Cardiac muscle cell (in vitro differentiated cells and primary cell): ENCODE data around the gene RASSF1. TPM values are rescaled to one million over a fixed set of nuclear protein-coding genes. Genes with fewer than 3 reads are reported as not detected.
A peak's percentile ranks its signal among the peaks of the same experiment; 100 is the strongest.

Source experiments
- DNase-seq, 2 donors: peaks; one replicate each; pipeline versions ENCODE4 v3.0.0 to v3.0.0-alpha.2; 2010 to 2017; ENCODE audit warnings: low read depth in 1 of 2, low spot score in 1 of 2
- H3K27ac ChIP-seq: fragments of 200-600 bp; sonication (generic); 2 replicates; pipeline ENCODE4 v1.5.1; 2016
- H3K27me3 ChIP-seq: fragments of 200-600 bp; sonication (generic); 2 replicates; pipeline ENCODE4 v1.6.0; 2016; ENCODE audit warnings: control low read depth
- H3K36me3 ChIP-seq: fragments of 200-600 bp; sonication (generic); 2 replicates; pipeline ENCODE4 v1.5.1; 2016; ENCODE audit warnings: control low read depth
- H3K4me1 ChIP-seq: fragments of 200-600 bp; sonication (generic); 2 replicates; pipeline ENCODE4 v1.8.1; 2017; ENCODE audit warnings: low read depth, mild to moderate bottlenecking, mixed run types
- H3K4me3 ChIP-seq: fragments of 200-600 bp; sonication (generic); 2 replicates; pipeline ENCODE4 v1.5.1; 2016; ENCODE audit warnings: mild to moderate bottlenecking
- H3K9me3 ChIP-seq: fragments of 200-600 bp; sonication (generic); 2 replicates; pipeline ENCODE4 v1.5.1; 2017; ENCODE audit warnings: low read depth, mild to moderate bottlenecking, control low read depth
- polyA plus RNA-seq: library from polyadenylated mRNA; unstranded; fragments of >200 nt; fragmentation: Nextera tagmentation; extraction: Ambion mirVana; gene quantifications from 2 replicates; pipeline ENCODE4 v1.2.1, GENCODE V29; 2016
- total RNA-seq: library from RNA; depleted of rRNA; stranded (reverse); fragments of >200 nt; gene quantifications from 2 replicates; pipeline ENCODE4 v1.2.3, GENCODE V29; 2016
- TF ChIP-seq, protein P1 (sequence below): IDR thresholded peaks from 2 replicates; pipeline ENCODE4 v1.5.1; 2012; ENCODE audit warnings: low read depth, mild to moderate bottlenecking, low read length

Gene RASSF1
- total and polyA plus RNA-seq, 2 experiments from 2014 or later: 23.1 to 23.8 TPM

DNA sequence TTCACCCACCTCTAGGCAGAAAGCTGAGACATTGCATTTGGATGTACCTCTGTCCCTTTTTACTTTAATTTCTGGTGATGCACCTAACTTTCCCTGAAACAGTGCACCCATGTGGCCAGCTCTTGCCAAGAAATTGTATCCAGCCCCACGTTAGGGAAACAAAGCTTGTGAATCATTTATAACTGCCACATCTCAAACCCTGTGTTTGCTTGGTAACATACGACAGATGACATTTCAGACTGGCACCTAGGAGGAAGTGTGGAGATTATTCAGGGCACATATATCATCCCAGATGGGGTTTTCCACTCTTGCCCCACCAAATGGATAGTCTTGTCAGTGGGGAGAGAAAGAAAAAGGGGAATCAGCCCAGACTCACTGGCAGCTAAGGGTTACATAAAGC lies 12.1 kb upstream of the RASSF1 start:
- TF ChIP-seq, protein P1, sequence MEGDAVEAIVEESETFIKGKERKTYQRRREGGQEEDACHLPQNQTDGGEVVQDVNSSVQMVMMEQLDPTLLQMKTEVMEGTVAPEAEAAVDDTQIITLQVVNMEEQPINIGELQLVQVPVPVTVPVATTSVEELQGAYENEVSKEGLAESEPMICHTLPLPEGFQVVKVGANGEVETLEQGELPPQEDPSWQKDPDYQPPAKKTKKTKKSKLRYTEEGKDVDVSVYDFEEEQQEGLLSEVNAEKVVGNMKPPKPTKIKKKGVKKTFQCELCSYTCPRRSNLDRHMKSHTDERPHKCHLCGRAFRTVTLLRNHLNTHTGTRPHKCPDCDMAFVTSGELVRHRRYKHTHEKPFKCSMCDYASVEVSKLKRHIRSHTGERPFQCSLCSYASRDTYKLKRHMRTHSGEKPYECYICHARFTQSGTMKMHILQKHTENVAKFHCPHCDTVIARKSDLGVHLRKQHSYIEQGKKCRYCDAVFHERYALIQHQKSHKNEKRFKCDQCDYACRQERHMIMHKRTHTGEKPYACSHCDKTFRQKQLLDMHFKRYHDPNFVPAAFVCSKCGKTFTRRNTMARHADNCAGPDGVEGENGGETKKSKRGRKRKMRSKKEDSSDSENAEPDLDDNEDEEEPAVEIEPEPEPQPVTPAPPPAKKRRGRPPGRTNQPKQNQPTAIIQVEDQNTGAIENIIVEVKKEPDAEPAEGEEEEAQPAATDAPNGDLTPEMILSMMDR: peak; percentile 15
- H3K4me1 ChIP-seq: peaks cover 20% of the 10 kb centered on the region
- no peaks in the 10 kb centered on the region for H3K9me3 ChIP-seq
- no peak for DNase-seq
- H3K27me3 ChIP-seq: no peaks in the 10 kb centered on the region
- no peak overlapping the region for H3K27ac ChIP-seq
- H3K36me3 ChIP-seq: peaks cover 10% of the 10 kb centered on the region
- no peak overlapping the region for H3K4me3 ChIP-seq

DNA sequence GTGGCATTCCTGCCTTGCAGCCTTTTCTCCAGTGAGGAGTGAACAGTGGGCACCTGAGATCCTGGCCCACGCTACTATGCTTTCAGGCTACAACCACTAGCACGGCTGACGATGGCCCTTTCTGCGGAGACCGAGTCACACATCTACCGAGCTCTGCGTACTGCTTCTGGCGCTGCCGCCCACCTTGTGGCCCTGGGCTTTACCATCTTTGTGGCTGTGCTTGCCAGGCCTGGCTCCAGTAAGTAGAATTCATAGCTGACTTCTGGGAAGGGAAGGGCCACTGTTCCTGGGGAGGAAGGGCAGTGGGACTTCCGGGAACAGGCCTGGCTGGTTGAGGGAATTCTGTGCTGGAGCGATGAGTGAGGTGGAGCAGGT lies 10.7 kb upstream of the RASSF1 start:
- no peak for DNase-seq
- H3K9me3 ChIP-seq: no peaks in the 10 kb centered on the region
- no peaks in the 10 kb centered on the region for H3K27me3 ChIP-seq
- TF ChIP-seq, protein P1: no peak
- H3K4me3 ChIP-seq: peak overlapping the region; percentile 89
- peaks cover 7% of the 10 kb centered on the region for H3K4me1 ChIP-seq
- peaks cover 10% of the 10 kb centered on the region for H3K36me3 ChIP-seq
- H3K27ac ChIP-seq: no peak overlapping the region

DNA sequence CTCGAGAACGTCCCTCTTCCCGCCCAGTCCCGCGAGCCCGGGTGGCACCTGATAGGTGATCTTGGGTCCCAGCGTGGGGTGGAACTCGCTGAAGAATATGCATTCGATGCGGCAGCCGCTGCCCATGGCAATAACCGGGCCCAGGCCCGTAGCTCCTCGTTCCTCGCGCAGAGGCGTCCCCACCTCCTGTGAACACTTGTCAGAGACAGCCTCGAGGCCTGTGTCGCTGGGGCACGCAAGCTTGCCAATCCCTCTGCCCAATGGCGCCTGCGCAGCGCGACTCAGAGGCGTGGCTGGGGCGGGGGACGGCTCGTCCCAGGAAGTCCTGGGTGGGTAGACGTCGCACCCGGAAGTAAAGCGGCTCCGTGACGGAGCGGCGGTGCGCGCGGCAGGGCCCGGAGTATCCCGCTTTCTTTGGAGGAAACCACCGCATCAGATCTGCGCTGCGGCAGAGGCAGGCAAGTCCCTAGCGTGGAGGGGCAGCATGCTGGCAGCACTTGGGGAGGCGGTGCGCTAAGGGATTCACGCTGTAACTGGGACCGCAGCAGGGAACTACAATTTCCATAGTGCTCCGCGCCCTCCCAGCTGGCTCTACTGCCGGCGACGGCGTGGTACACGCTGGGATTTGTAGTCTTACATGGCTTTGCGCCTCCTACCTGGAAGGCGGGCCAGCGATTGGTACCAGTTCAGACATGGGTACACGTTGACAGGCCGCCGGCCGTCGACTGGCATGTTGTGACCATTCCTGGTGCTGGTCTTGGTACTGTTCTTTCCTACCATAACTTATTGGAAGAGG lies 10.1 kb upstream of the RASSF1 start, which contains the start of the genes CYB561D2 and NPRL2:
TSS of gene CYB561D2 (plus strand) at position 336 of the 796 bp plus-strand sequence. CDS start 572 bp downstream, outside the sequence.
TSS of gene NPRL2 (minus strand) at position 249 of the 796 bp plus-strand sequence. CDS start at position 126, 123 bp downstream.
- no peaks in the 10 kb centered on the region for H3K27me3 ChIP-seq
- peak within 1 kb of the TSS; percentile 75 for H3K27ac ChIP-seq
- H3K9me3 ChIP-seq: no peaks in the 10 kb centered on the region
- peaks cover 8% of the 10 kb centered on the region for H3K4me1 ChIP-seq
- DNase-seq: peak; percentile 92 to 97
- peaks cover 10% of the 10 kb centered on the region for H3K36me3 ChIP-seq
- TF ChIP-seq, protein P1: no peak
- H3K4me3 ChIP-seq: peak within 1 kb of the TSS; percentile 89

DNA sequence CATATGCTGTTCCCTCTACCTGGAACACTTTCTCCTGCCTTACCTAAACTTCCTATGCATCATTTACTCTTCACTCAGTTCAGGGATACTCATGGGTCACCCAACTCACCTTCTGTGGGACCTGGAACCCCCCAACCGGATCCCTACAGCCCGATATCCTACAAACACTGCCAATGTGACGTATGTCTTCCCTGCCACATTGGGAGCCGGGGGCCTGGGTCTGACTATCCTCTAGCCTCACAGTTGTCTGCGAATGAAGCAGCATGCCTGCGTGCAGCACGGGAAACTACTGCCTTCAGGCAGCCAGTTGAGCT lies 9.5 kb upstream of the RASSF1 start:
- peak overlapping the region; percentile 89 for H3K4me3 ChIP-seq
- peaks cover 9% of the 10 kb centered on the region for H3K36me3 ChIP-seq
- peaks cover 4% of the 10 kb centered on the region for H3K27me3 ChIP-seq
- peaks cover 11% of the 10 kb centered on the region for H3K4me1 ChIP-seq
- DNase-seq: no peak
- H3K9me3 ChIP-seq: no peaks in the 10 kb centered on the region
- H3K27ac ChIP-seq: peak overlapping the region; percentile 75
- TF ChIP-seq, protein P1: no peak

DNA sequence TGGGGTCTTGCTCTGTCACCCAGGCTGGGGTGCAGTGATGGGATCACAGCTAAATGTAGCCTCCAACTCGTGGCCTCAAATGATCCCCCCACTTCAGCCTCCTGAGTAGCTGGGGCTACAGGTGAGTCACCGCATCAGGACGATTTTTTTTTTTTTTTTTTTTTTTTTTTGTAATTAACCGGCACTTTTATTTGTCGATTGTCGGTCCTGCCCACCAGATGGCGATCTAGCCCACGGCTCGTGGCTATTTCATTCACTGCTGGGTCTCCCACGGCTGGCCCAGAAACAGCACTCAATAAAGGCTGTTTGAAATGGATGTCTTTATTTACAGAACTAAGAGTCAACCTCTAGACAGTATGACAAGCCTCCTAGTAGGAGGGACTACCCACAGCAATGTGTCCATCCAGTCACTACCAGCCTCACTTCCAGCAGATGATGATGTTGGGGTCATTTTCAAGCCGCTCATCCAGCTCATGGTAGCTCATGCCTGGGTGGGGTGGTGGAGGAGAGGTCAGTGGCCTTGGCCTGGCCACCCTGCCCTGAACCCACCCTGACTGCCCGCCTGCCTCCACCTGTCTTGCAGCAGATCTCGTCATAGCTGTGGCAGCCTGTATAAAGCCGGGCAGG lies 6.7 kb upstream of the RASSF1 start:
- Histone ChIP-seq H3K4me3 (no peak overlapping the region), H3K27me3 (peaks cover 30% of the 10 kb centered on the region), H3K4me1 (peaks cover 11% of the 10 kb centered on the region), H3K36me3 (no peaks in the 10 kb centered on the region), H3K27ac (no peak overlapping the region), H3K9me3 (no peaks in the 10 kb centered on the region)
- peak; percentile 77 to 78 for DNase-seq
- TF ChIP-seq, protein P1: peak; percentile 64
